GM12878 (cell line): ENCODE data around the gene TUBGCP3. TPM values are rescaled to one million over a fixed set of nuclear protein-coding genes. Genes with fewer than 3 reads are reported as not detected.
A peak's percentile ranks its signal among the peaks of the same experiment; 100 is the strongest.

Experiments
- ATF3 ChIP-seq: IDR thresholded peaks from 2 replicates; pipeline ENCODE4 v1.6.1; 2011; ENCODE audit warnings: low read depth, mild to moderate bottlenecking, low read length, moderate library complexity, borderline replicate concordance; ENCODE audit errors: extremely low read depth
- CREM ChIP-seq: IDR thresholded peaks from 2 replicates; pipeline ENCODE4 v1.6.1; 2014; ENCODE audit warnings: antibody characterized with exemption, low read depth
- FOXM1 ChIP-seq: IDR thresholded peaks from 2 replicates; pipeline ENCODE4 v1.6.1; 2012; ENCODE audit warnings: low read depth, mild to moderate bottlenecking, inconsistent platforms, low read length, moderate library complexity
- MTA2 ChIP-seq: fragments of 450-650 bp; IDR thresholded peaks from 2 replicates; pipeline ENCODE4 v1.6.1; 2016; ENCODE audit warnings: low read depth, mild to moderate bottlenecking, moderate library complexity
- MXI1 ChIP-seq: fragments of 150-350 bp; IDR thresholded peaks from 2 replicates; pipeline ENCODE4 v1.6.1; 2011; ENCODE audit warnings: low read depth, mild to moderate bottlenecking, inconsistent platforms, low read length, improper control_type of control experiment
- NFXL1 ChIP-seq: fragments of 450-650 bp; IDR thresholded peaks from 2 replicates; pipeline ENCODE4 v1.6.1; 2017; ENCODE audit warnings: antibody characterized with exemption, mild to moderate bottlenecking, borderline replicate concordance
- NR2C2 ChIP-seq: IDR thresholded peaks from 2 replicates; pipeline ENCODE4 v1.6.1; 2011; ENCODE audit warnings: borderline replicate concordance, low read depth; ENCODE audit not compliant: control insufficient read depth, insufficient read length
- NRF1 ChIP-seq: conservative IDR thresholded peaks from 2 replicates; pipeline ENCODE4 v1.6.1; 2011; ENCODE audit warnings: mild to moderate bottlenecking, low read depth, low read length, improper control_type of control experiment
- RAD51 ChIP-seq: fragments of 450-650 bp; IDR thresholded peaks from 2 replicates; pipeline ENCODE4 v1.6.1; 2016; ENCODE audit warnings: moderate library complexity, mild to moderate bottlenecking, inconsistent platforms
- RCOR1 ChIP-seq: conservative IDR thresholded peaks from 2 replicates; pipeline ENCODE4 v1.6.1; 2012; ENCODE audit warnings: low read depth, low read length, improper control_type of control experiment
- RELA ChIP-seq: fragments of 450-650 bp; IDR thresholded peaks from 2 replicates; pipeline ENCODE4 v1.8.0; 2014; ENCODE audit warnings: borderline replicate concordance; ENCODE audit not compliant: partially characterized antibody
- SMARCA5 ChIP-seq: fragments of 450-650 bp; IDR thresholded peaks from 2 replicates; pipeline ENCODE4 v1.6.1; 2017; ENCODE audit warnings: mild to moderate bottlenecking
- TCF12 ChIP-seq: IDR thresholded peaks from 2 replicates; pipeline ENCODE4 v1.6.1; 2011; ENCODE audit warnings: low read depth, mild to moderate bottlenecking, low read length
- ZBTB33 ChIP-seq: fragments of 450-650 bp; IDR thresholded peaks from 2 replicates; pipeline ENCODE4 v1.6.1; 2017; ENCODE audit warnings: mild to moderate bottlenecking
- ZNF687 ChIP-seq: fragments of 450-650 bp; IDR thresholded peaks from 2 replicates; pipeline ENCODE4 v1.6.1; 2017; ENCODE audit warnings: mild to moderate bottlenecking, moderate library complexity
- polyA plus RNA-seq, 11 experiments: library from polyadenylated mRNA; depleted of rRNA in 4 of 11; unstranded in 6 of 11; stranded (reverse) in 5 of 11; fragments of >200 nt; fragmentation: Nextera tagmentation in 4 of 11; fragmentation: Illumina TruSeq in 1 of 11; extraction: Ambion mirVana in 4 of 11; extraction: Trizol in 1 of 11; gene quantifications; 1 replicate in 1 of 11; 2 replicates in 10 of 11; pipeline versions ENCODE4 v1.2.1 to v1.2.3, GENCODE V29; 2011 to 2016; ENCODE audit warnings: inconsistent platforms in 2 of 11, missing spikeins in 2 of 11, low read depth in 1 of 11
- total RNA-seq, 4 experiments: library from RNA; depleted of rRNA in 3 of 4; stranded (reverse); fragments of >200 nt in 3 of 4; fragmentation: Illumina TruSeq in 1 of 4; extraction: Trizol in 1 of 4; gene quantifications; 2 replicates each; pipeline versions ENCODE4 v1.2.1 to v1.2.3, GENCODE V29; 2013 to 2021
- TF ChIP-seq, protein P1 (sequence below): fragments of 450-650 bp; formaldehyde crosslinking; IDR thresholded peaks from 2 replicates; pipeline ENCODE4 v1.4.0; 2020; ENCODE audit warnings: mild to moderate bottlenecking, moderate library complexity

Gene TUBGCP3
- total and polyA plus RNA-seq, 10 of the 15 experiments (the other 5 are each of a cell fraction or from before 2014, with no cell fraction given), result 4.0 to 34.0 (median 22.6) TPM

GRCh38 chr13:112587764-112588489, at the start of gene TUBGCP3 (continued):
- TF ChIP-seq RCOR1, result no peak; the same call in 1 of the 2 replicates
- peak; percentile 86 for TF ChIP-seq MXI1
- peak; percentile 83 for TF ChIP-seq TCF12
- TF ChIP-seq CREM, result peak; percentile 61; the same call in 1 of the 2 replicates
- TF ChIP-seq NR2C2, result no peak
- TF ChIP-seq ZNF687, result peak; percentile 91
- TF ChIP-seq NFXL1, result no peak
- peak; percentile 22; the same call in 1 of the 2 replicates for TF ChIP-seq NRF1
- peak; percentile 75 for TF ChIP-seq RELA
- TF ChIP-seq, protein P1, sequence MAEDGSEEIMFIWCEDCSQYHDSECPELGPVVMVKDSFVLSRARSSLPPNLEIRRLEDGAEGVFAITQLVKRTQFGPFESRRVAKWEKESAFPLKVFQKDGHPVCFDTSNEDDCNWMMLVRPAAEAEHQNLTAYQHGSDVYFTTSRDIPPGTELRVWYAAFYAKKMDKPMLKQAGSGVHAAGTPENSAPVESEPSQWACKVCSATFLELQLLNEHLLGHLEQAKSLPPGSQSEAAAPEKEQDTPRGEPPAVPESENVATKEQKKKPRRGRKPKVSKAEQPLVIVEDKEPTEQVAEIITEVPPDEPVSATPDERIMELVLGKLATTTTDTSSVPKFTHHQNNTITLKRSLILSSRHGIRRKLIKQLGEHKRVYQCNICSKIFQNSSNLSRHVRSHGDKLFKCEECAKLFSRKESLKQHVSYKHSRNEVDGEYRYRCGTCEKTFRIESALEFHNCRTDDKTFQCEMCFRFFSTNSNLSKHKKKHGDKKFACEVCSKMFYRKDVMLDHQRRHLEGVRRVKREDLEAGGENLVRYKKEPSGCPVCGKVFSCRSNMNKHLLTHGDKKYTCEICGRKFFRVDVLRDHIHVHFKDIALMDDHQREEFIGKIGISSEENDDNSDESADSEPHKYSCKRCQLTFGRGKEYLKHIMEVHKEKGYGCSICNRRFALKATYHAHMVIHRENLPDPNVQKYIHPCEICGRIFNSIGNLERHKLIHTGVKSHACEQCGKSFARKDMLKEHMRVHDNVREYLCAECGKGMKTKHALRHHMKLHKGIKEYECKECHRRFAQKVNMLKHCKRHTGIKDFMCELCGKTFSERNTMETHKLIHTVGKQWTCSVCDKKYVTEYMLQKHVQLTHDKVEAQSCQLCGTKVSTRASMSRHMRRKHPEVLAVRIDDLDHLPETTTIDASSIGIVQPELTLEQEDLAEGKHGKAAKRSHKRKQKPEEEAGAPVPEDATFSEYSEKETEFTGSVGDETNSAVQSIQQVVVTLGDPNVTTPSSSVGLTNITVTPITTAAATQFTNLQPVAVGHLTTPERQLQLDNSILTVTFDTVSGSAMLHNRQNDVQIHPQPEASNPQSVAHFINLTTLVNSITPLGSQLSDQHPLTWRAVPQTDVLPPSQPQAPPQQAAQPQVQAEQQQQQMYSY (CRISPR knock-in tag), result no peak
- TF ChIP-seq FOXM1, result no peak
- TF ChIP-seq SMARCA5, result peak; percentile 77
- no peak for TF ChIP-seq ATF3
- TF ChIP-seq RAD51, result no peak
- no peak for TF ChIP-seq MTA2
- 0 out of 2 replicates have a peak, but pooled peaks have one; percentile 21 for TF ChIP-seq ZBTB33
